BE2C (cell line): ENCODE measurements around the gene PPP1R1B.
A peak's percentile ranks its signal among the peaks of the same experiment; 100 is the strongest.

ENCODE experiments used
- DNase-seq: peaks from one replicate; pipeline ENCODE4 v3.0.0-alpha.2; 2020
- H3K27me3 ChIP-seq: fragments of 250-450 bp; sonication (Bioruptor Pico); 2 replicates; pipeline ENCODE4 v1.5.1; 2020; ENCODE audit warnings: mild to moderate bottlenecking
- H3K36me3 ChIP-seq: fragments of 250-450 bp; sonication (Bioruptor Pico); 2 replicates; pipeline ENCODE4 v1.5.1; 2020; ENCODE audit warnings: mild to moderate bottlenecking
- H3K4me1 ChIP-seq: fragments of 250-450 bp; sonication (Bioruptor Pico); 2 replicates; pipeline ENCODE4 v1.5.1; 2020
- H3K4me3 ChIP-seq: 2 replicates; pipeline ENCODE4 v1.5.1; 2011; ENCODE audit warnings: low read depth, low read length
- H3K9me3 ChIP-seq: fragments of 250-450 bp; sonication (Bioruptor Pico); 2 replicates; pipeline ENCODE4 v1.5.1; 2020
- CTCF ChIP-seq: IDR thresholded peaks from 2 replicates; pipeline ENCODE4 v1.5.1; 2012; ENCODE audit warnings: mild to moderate bottlenecking, low read depth, low read length

The PPP1R1B gene

GRCh38 chr17:39617446-39618245, 9.1 kb upstream of the PPP1R1B start:
- no peaks in the 10 kb centered on the region for H3K36me3 ChIP-seq
- peak overlapping the region; percentile 65 for H3K4me3 ChIP-seq
- H3K27me3 ChIP-seq: peaks cover 13% of the 10 kb centered on the region
- H3K9me3 ChIP-seq: no peaks in the 10 kb centered on the region; the same call in 1 of the 2 replicates
- TF ChIP-seq CTCF: no peak
- H3K4me1 ChIP-seq: peaks cover 7% of the 10 kb centered on the region
- DNase-seq: peak; percentile 82

GRCh38 chr17:39618246-39618913, 8.4 kb upstream of the PPP1R1B start:
- Histone ChIP-seq H3K9me3 (no peaks in the 10 kb centered on the region; the same call in 1 of the 2 replicates), H3K4me1 (peaks cover 7% of the 10 kb centered on the region), H3K27me3 (peaks cover 9% of the 10 kb centered on the region), H3K4me3 (peak overlapping the region; percentile 65), H3K36me3 (no peaks in the 10 kb centered on the region)
- DNase-seq: no peak
- no peak for TF ChIP-seq CTCF

GRCh38 chr17:39618956-39619785, 7.6 kb upstream of the PPP1R1B start:
- Histone ChIP-seq H3K9me3 (no peaks in the 10 kb centered on the region; the same call in 1 of the 2 replicates), H3K4me1 (peaks cover 7% of the 10 kb centered on the region), H3K4me3 (no peak overlapping the region), H3K27me3 (peaks cover 9% of the 10 kb centered on the region), H3K36me3 (no peaks in the 10 kb centered on the region)
- DNase-seq: no peak
- TF ChIP-seq CTCF: no peak

GRCh38 chr17:39619786-39620101, 7.0 kb upstream of the PPP1R1B start:
- no peak for TF ChIP-seq CTCF
- Histone ChIP-seq H3K4me3 (no peak overlapping the region), H3K27me3 (peaks cover 9% of the 10 kb centered on the region), H3K9me3 (no peaks in the 10 kb centered on the region; the same call in 1 of the 2 replicates), H3K36me3 (no peaks in the 10 kb centered on the region), H3K4me1 (peaks cover 7% of the 10 kb centered on the region)
- no peak for DNase-seq

- Histone ChIP-seq H3K36me3 (no peaks in the 10 kb centered on the region), H3K4me1 (peaks cover 7% of the 10 kb centered on the region), H3K4me3 (peak overlapping the region; percentile 22), H3K9me3 (no peaks in the 10 kb centered on the region; the same call in 1 of the 2 replicates), H3K27me3 (peaks cover 16% of the 10 kb centered on the region)
- TF ChIP-seq CTCF: peak; percentile 100
- peak; percentile 83 for DNase-seq
Measured at GRCh38 chr17:39621523-39622379, 5.0 kb upstream of the PPP1R1B start.
